HG03571 (cell line): ENCODE measurements around the gene TP53I13.

Source experiments
- ATAC-seq: cut with Tn5 transposase; IDR thresholded peaks from one replicate; pipeline ENCODE4 v1.9.1; 2021; ENCODE audit not compliant: unreplicated experiment

TP53I13 gene

GRCh38 chr17:29578626-29579485 lies 10.4 kb downstream of the TP53I13 start:
- ATAC-seq, result no peak

DNA sequence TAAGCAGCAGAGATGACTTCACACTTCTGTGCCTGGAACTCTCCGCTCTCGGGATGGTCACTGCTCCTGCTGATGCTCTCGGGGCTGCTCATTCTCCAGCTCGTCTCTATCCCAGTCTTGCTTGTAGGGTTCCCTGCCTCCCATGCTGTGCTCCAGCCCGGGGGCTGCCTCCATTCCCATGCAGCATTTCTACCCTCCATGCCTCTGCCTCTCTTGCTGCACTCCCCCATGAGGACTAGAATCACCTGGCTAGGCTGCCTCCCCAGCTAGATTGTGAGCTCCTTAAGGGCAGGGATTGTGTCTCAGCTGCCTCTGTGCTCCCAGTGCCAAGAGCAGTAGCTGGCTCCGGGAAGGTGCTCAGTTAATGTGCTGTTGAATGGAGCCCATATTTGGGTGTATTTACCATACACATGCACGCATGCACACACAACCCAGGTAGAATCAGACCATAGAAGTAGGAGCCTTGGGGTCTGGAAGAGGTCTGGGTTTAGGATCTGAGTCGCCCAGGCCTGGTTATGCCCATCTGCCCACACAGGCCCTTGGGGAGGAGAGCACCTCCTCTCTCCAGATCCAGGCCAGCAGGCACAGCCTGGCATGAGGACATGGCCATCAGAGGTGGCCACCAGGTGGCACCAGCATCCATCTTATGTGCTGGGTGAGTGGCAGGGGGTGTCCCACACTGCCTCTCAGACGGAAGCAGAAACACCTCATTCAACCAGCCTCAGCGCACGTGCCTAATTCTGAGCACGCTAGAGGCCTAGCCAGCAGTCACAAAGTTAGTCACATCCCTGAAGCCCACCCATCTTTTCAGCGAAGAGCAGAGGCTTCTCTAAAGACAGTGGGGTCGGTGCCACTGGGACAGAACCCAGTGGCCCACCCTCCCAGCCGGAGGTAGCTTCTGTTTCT lies 11.6 kb downstream of the TP53I13 start:
- peak; percentile 45 for ATAC-seq

DNA sequence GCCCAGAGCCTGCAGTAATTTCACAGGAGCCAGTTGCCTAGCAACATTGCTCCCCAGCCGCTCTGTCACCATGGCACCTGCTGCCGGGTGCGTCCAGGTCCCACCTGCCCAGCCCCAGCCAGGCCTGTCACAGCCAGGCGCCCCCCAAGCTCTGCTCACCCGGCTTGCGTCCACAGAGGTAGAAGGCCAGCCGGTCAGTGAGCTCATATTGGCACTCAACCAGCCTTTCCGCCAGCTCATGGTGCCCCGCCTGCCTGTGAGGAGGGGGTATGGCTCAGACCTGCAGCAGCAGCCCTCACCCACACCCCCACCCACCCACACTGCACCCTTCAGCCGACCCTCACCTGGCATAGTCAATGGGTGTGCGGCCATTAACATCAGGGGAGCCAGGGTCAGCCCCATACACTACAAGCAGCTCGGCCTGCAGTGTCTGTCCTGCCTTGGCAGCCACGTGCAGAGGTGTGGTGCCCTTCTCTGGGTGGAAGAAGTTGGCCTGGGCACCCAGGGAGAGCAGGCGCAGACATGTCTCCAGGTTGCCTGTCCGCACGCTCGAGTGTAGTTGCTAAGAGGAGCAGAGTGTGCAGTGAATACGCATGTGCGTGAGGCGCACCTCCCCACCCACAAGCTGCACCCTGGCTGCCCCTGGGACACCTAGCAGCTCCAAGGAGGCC lies 13.2 kb downstream of the TP53I13 start:
- no peak for ATAC-seq

DNA sequence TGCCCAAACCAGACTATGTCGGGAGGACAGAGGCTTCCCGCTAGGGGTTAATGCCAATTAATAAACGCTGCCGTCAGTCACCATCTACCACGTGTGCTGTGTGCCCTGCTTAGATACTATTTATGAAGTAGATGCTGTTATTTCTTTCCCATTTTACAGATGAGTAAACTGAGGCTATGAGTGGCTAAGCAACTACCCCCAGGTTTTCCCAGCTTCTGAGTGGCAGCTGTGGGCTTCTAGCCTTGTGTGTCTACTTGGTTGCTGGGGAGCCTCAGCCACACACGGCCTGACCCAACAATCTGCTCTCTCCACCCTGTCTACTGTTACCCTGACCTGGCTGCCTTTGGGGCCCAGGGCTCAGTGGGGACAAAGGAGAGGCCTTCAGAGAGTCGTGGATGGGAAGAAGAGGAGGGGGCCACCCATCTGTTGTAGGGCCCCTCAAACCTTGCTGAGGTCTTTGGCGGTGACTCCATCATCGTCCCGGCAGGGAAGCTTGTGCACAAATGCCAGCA lies 13.8 kb downstream of the TP53I13 start:
- no peak for ATAC-seq

- no peak for ATAC-seq
These were observed 14.3 kb downstream of the TP53I13 start for GRCh38 chr17:29582772-29583171.

GRCh38 chr17:29583324-29584248 lies 15.1 kb downstream of the TP53I13 start:
- ATAC-seq, result no peak

GRCh38 chr17:29584452-29585079 lies 16.1 kb downstream of the TP53I13 start:
- no peak for ATAC-seq

- ATAC-seq, result no peak
These were observed 16.7 kb downstream of the TP53I13 start for GRCh38 chr17:29585080-29585751.

GRCh38 chr17:29586676-29587469 lies 18.4 kb downstream of the TP53I13 start:
- no peak for ATAC-seq

DNA sequence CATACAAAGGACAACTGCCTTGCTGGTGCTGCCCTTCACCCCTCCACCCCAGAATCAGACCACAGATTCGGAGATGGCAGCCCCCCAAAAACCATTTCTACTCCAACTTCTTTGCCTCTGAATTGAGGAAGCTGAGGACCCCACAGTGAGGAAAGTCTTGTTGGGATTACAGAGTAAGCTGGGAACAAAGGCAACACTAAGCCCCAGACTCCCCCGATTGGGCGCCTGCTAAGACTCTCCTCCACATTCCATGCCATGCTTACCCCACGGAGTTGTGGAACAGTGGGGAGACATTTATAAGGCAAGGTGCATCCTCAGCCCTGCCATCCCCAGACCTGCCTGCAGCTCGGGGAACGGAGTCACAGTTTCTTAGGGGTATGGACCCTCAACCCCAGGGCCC lies 19.1 kb downstream of the TP53I13 start:
- no peak for ATAC-seq

GRCh38 chr17:29588017-29588561 lies 19.6 kb downstream of the TP53I13 start:
- ATAC-seq, result no peak

DNA sequence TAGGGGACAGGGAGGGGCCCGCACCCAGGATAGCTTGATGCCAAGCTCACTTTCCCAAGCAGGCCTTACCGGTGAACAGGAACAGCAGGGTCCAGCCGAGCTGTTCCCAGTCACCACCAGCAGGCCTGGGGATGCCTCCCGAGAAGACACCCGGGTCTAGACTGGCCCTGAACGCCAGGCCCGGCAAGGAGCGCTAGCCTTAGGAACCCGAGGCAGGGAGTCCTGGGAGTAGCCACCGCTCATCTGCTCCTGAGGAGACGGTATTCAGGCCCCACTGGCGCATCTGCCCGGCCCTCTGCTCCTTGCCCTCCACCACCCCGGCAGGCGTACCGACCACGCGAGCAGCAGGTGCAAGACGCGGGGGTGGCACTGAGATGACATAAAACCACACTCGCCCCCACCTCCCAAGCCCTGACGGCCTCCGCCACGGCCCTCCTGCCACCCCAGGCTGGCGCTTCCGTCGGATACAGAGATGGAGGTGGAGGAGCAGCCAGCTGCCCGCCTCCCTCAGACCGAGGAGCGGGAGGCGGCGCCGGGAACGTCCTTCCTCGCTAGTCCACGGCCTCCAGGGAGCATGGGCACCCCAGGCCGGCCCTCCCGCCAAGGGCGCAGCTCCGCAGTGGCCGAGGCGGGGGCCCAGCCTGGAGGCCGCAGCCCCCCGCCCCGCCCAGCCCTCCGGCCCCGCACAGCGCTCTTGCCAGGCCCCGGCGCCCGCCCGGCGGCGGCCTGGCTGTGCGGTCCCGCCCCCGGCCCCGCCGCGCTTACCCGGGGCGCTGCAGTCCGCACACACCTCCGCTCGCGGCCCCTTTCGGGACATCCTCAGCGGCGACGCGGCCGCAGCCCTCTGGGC lies 20.3 kb downstream of the TP53I13 start:
- ATAC-seq, result peak; percentile 16

GRCh38 chr17:29589524-29590410 lies 21.3 kb downstream of the TP53I13 start, which contains the start of gene GIT1:
Gene GIT1 (minus strand): TSS chr17:29589648. CDS start chr17:29589378, 270 bp downstream.
- peak; percentile 38 for ATAC-seq

- no peak for ATAC-seq
These were observed 22.1 kb downstream of the TP53I13 start for GRCh38 chr17:29590411-29591145.

DNA sequence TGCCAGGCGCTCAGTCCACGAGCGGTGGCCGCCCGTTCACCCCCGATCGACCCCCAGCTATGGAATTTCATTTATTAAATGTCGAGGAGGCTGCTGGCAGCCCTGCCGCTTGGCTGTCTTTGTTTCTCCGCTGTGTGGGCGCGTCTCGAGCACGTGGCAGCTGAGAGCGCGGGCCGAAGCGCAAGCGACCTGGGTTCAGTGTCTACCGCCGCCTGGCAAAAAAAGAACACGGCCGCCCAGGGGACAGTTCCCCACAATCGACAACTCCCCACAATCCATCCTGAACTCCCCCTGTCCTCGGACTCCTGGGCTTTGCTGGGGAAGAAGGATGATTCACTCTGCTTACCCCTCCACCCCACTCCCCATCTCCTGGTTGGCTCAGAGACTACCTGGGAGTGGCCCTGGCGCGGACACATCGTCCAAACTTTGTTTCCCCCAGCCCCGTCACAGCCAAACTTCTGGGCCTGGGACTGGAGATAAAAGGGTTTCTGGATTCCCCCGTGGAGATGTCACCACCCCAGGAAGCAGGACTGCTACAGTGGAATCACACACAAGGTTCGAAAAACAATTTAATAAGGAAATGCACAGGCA lies 22.7 kb downstream of the TP53I13 start:
- ATAC-seq, result no peak
